Liver (tissue), 9 donors: Measurements from ENCODE around the gene WDR86. TPM values are rescaled to one million over a fixed set of nuclear protein-coding genes. Genes with fewer than 3 reads are reported as not detected.

Experiments used
- DNase-seq: peaks from one replicate; pipeline ENCODE4 v3.0.0-alpha.2; 2017; ENCODE audit warnings: low spot score
- H3K27ac ChIP-seq, 2 donors: one replicate each; pipeline ENCODE4 v1.7.0; 2013; ENCODE audit warnings: inconsistent platforms in 2 of 2, low read length in 2 of 2, control low read depth in 1 of 2, low read depth in 1 of 2, mild to moderate bottlenecking in 1 of 2
- H3K27me3 ChIP-seq, 4 donors: one replicate each; pipeline versions ENCODE4 v1.6.1 to v1.7.0; 2013; ENCODE audit warnings: low read length in 3 of 4, inconsistent platforms in 1 of 4, mild to moderate bottlenecking in 1 of 4, moderate library complexity in 1 of 4; ENCODE audit not compliant: control insufficient read depth in 4 of 4, insufficient read depth in 4 of 4
- H3K36me3 ChIP-seq, 4 donors: one replicate each; pipeline versions ENCODE4 v1.6.1 to v1.7.0; 2013; ENCODE audit warnings: low read length in 3 of 4, mild to moderate bottlenecking in 3 of 4, low read depth in 1 of 4, moderate library complexity in 1 of 4; ENCODE audit not compliant: control insufficient read depth in 4 of 4, insufficient read depth in 3 of 4
- H3K4me1 ChIP-seq, 4 donors: one replicate each; pipeline versions ENCODE4 v1.6.1 to v1.7.0; 2013; ENCODE audit warnings: low read length in 3 of 4, mild to moderate bottlenecking in 3 of 4, moderate library complexity in 1 of 4; ENCODE audit not compliant: control insufficient read depth in 4 of 4, insufficient read depth in 4 of 4
- H3K4me3 ChIP-seq, 3 donors: one replicate each; pipeline versions ENCODE4 v1.6.1 to v1.7.0; 2013; ENCODE audit warnings: low read length in 3 of 3, control low read depth in 1 of 3, low read depth in 1 of 3, mild to moderate bottlenecking in 1 of 3
- H3K9ac ChIP-seq, 2 donors: one replicate each; pipeline ENCODE4 v1.7.0; 2013; ENCODE audit warnings: low read length in 2 of 2, mild to moderate bottlenecking in 2 of 2, moderate library complexity in 2 of 2, control low read depth in 1 of 2, low read depth in 1 of 2
- H3K9me3 ChIP-seq, 4 donors: one replicate each; pipeline versions ENCODE4 v1.6.1 to v1.7.0; 2013; ENCODE audit warnings: low read length in 3 of 4; ENCODE audit not compliant: control insufficient read depth in 4 of 4
- EGR1 ChIP-seq, 2 donors: IDR thresholded peaks; 2 replicates each; pipeline ENCODE4 v1.6.1; 2016 to 2018; ENCODE audit warnings: antibody characterized with exemption in 2 of 2, low read depth in 2 of 2
- FOXA1 ChIP-seq: IDR thresholded peaks from 2 replicates; pipeline ENCODE4 v1.6.1; 2016; ENCODE audit warnings: antibody characterized with exemption
- FOXA2 ChIP-seq: IDR thresholded peaks from 2 replicates; pipeline ENCODE4 v1.6.1; 2016; ENCODE audit warnings: antibody characterized with exemption
- GABPA ChIP-seq, 2 donors: IDR thresholded peaks in 1 of 2; conservative IDR thresholded peaks in 1 of 2; 2 replicates each; pipeline ENCODE4 v1.6.1; 2016; ENCODE audit warnings: antibody characterized with exemption in 2 of 2, mild to moderate bottlenecking in 1 of 2, moderate library complexity in 1 of 2
- HNF4A ChIP-seq, 2 donors: conservative IDR thresholded peaks; 2 replicates each; pipeline ENCODE4 v1.6.1; 2016; ENCODE audit warnings: antibody characterized with exemption in 2 of 2, mild to moderate bottlenecking in 2 of 2
- HNF4G ChIP-seq: IDR thresholded peaks from 2 replicates; pipeline ENCODE4 v1.6.1; 2016; ENCODE audit warnings: antibody characterized with exemption
- JUND ChIP-seq, 2 donors: IDR thresholded peaks; 2 replicates each; pipeline ENCODE4 v1.6.1; 2016; ENCODE audit warnings: antibody characterized with exemption in 2 of 2
- NR2F2 ChIP-seq: IDR thresholded peaks from 2 replicates; pipeline ENCODE4 v1.6.1; 2016; ENCODE audit warnings: antibody characterized with exemption
- RAD21 ChIP-seq, 2 donors: IDR thresholded peaks; 2 replicates each; pipeline ENCODE4 v1.6.1; 2016; ENCODE audit warnings: antibody characterized with exemption in 2 of 2, mild to moderate bottlenecking in 2 of 2
- RXRA ChIP-seq, 2 donors: IDR thresholded peaks; 2 replicates each; pipeline ENCODE4 v1.6.1; 2017 to 2018; ENCODE audit warnings: antibody characterized with exemption in 2 of 2, mild to moderate bottlenecking in 1 of 2
- SP1 ChIP-seq: IDR thresholded peaks from 2 replicates; pipeline ENCODE4 v1.6.1; 2018; ENCODE audit warnings: antibody characterized with exemption, mild to moderate bottlenecking
- TAF1 ChIP-seq: conservative IDR thresholded peaks from 2 replicates; pipeline ENCODE4 v1.6.1; 2016; ENCODE audit warnings: antibody characterized with exemption, mild to moderate bottlenecking
- YY1 ChIP-seq: IDR thresholded peaks from 2 replicates; pipeline ENCODE4 v1.6.1; 2016; ENCODE audit warnings: antibody characterized with exemption, mild to moderate bottlenecking
- WGBS: extraction: QIAGEN DNeasy Blood & Tissue Kit; methylation state at CpG from one replicate; pipeline ENCODE4 v1.1.7; 2013; 5-methylcytosine and 5-hydroxymethylcytosine counted together
- polyA plus RNA-seq, 2 donors: library from polyadenylated mRNA; stranded (reverse) in 1 of 2; unstranded in 1 of 2; fragments of 200-250 nt in 1 of 2; fragments of >200 nt in 1 of 2; fragmentation: Nextera tagmentation in 1 of 2; extraction: Ambion mirVana in 1 of 2; gene quantifications; one replicate each; pipeline versions ENCODE4 v1.2.1 to v1.2.3, GENCODE V29; 2013 to 2015
- total RNA-seq, 2 donors: library from RNA; depleted of rRNA; stranded (reverse); fragments of >200 nt; gene quantifications; one replicate each; pipeline ENCODE4 v1.2.3, GENCODE V29; 2014
- TF ChIP-seq, protein P1 (sequence below): fragments of 150-350 bp; IDR thresholded peaks from 2 replicates; pipeline ENCODE4 v1.5.1; 2017; ENCODE audit warnings: improper control_type of control experiment, low read depth, low read length; ENCODE audit not compliant: missing input control
- TF ChIP-seq, protein P2 (sequence below): IDR thresholded peaks from 2 replicates; pipeline ENCODE4 v1.6.1; 2016; ENCODE audit warnings: antibody characterized with exemption
- TF ChIP-seq, protein P3 (sequence below): IDR thresholded peaks from 2 replicates; pipeline ENCODE4 v1.6.1; 2016; ENCODE audit warnings: antibody characterized with exemption, mild to moderate bottlenecking
- TF ChIP-seq, protein P4 (sequence below): IDR thresholded peaks from 2 replicates; pipeline ENCODE4 v1.6.1; 2016; ENCODE audit warnings: antibody characterized with exemption
- TF ChIP-seq, protein P5 (sequence below): IDR thresholded peaks from 2 replicates; pipeline ENCODE4 v1.6.1; 2016; ENCODE audit warnings: antibody characterized with exemption
- donor health status: healthy.
- donor health status: healthy.
- donor health status: healthy.
- donor health status: healthy.
- donor health status: healthy.

WDR86 gene
- total and polyA plus RNA-seq, 4 donors = 0.35 to 4.9 (median 0.77) TPM

DNA sequence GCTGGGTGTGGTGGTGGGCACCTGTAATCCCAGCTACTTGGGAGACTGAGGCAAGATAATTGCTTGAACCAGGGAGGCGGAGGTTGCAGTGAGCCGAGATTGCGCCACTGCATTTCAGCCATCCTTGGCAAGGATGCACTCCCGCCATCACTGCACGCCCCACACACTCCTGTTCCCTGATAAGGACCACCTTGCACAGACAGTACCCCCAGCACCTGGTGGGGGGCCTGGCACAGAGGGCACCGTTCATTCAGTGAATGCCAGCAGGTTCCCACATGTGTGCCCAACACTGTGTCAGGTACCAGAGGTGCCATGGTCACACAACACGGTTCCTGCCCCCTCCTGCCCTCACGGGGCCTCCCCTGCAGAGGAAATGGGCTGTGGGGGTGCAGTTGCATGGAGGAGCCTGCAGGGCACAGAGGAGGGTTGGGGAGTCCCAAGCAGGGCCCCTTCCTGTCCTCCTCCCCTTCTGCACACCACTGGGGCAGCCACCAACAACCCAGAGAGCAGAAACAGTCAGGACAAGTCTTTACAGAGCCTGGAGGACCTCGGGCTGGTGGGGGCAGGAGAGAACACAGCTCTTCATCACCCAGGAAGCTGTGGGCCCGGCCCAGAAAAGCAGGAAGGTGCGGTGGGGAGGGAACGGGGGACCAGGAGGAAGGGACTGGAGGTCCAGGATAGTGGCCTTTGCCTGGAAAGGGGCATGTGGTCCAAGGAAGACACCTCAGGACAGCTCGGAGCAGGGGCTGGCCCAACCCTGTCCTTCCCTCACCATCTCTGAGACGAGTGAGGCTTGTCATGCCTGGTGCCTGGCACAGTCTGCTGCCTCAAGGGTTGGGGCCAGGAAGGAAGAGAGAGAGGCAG, 23.1 kb upstream of the WDR86 start:
- no peak overlapping the region for H3K4me3 ChIP-seq
- no peaks in the 10 kb centered on the region for H3K4me1 ChIP-seq
- TF ChIP-seq YY1 (no peak), HNF4G (no peak), HNF4A (conservative IDR thresholded peaks at IDR 0.05) (no peak), GABPA (IDR thresholded peaks at IDR 0.05 in 1 of 2, conservative IDR thresholded peaks at IDR 0.05 in 1 of 2) (no peak), EGR1 (IDR thresholded peaks at IDR 0.05; ENCODE audit: low read depth in 2 of 2) (no peak), RAD21 (IDR thresholded peaks at IDR 0.05) (no peak), NR2F2 (no peak), JUND (IDR thresholded peaks at IDR 0.05) (no peak), FOXA1 (no peak), SP1 (no peak), TAF1 (no peak), FOXA2 (no peak), RXRA (IDR thresholded peaks at IDR 0.05) (no peak)
- TF ChIP-seq, protein P1, sequence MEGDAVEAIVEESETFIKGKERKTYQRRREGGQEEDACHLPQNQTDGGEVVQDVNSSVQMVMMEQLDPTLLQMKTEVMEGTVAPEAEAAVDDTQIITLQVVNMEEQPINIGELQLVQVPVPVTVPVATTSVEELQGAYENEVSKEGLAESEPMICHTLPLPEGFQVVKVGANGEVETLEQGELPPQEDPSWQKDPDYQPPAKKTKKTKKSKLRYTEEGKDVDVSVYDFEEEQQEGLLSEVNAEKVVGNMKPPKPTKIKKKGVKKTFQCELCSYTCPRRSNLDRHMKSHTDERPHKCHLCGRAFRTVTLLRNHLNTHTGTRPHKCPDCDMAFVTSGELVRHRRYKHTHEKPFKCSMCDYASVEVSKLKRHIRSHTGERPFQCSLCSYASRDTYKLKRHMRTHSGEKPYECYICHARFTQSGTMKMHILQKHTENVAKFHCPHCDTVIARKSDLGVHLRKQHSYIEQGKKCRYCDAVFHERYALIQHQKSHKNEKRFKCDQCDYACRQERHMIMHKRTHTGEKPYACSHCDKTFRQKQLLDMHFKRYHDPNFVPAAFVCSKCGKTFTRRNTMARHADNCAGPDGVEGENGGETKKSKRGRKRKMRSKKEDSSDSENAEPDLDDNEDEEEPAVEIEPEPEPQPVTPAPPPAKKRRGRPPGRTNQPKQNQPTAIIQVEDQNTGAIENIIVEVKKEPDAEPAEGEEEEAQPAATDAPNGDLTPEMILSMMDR = no peak
- TF ChIP-seq, protein P2, sequence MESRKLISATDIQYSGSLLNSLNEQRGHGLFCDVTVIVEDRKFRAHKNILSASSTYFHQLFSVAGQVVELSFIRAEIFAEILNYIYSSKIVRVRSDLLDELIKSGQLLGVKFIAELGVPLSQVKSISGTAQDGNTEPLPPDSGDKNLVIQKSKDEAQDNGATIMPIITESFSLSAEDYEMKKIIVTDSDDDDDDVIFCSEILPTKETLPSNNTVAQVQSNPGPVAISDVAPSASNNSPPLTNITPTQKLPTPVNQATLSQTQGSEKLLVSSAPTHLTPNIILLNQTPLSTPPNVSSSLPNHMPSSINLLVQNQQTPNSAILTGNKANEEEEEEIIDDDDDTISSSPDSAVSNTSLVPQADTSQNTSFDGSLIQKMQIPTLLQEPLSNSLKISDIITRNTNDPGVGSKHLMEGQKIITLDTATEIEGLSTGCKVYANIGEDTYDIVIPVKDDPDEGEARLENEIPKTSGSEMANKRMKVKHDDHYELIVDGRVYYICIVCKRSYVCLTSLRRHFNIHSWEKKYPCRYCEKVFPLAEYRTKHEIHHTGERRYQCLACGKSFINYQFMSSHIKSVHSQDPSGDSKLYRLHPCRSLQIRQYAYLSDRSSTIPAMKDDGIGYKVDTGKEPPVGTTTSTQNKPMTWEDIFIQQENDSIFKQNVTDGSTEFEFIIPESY = no peak
- TF ChIP-seq, protein P3, sequence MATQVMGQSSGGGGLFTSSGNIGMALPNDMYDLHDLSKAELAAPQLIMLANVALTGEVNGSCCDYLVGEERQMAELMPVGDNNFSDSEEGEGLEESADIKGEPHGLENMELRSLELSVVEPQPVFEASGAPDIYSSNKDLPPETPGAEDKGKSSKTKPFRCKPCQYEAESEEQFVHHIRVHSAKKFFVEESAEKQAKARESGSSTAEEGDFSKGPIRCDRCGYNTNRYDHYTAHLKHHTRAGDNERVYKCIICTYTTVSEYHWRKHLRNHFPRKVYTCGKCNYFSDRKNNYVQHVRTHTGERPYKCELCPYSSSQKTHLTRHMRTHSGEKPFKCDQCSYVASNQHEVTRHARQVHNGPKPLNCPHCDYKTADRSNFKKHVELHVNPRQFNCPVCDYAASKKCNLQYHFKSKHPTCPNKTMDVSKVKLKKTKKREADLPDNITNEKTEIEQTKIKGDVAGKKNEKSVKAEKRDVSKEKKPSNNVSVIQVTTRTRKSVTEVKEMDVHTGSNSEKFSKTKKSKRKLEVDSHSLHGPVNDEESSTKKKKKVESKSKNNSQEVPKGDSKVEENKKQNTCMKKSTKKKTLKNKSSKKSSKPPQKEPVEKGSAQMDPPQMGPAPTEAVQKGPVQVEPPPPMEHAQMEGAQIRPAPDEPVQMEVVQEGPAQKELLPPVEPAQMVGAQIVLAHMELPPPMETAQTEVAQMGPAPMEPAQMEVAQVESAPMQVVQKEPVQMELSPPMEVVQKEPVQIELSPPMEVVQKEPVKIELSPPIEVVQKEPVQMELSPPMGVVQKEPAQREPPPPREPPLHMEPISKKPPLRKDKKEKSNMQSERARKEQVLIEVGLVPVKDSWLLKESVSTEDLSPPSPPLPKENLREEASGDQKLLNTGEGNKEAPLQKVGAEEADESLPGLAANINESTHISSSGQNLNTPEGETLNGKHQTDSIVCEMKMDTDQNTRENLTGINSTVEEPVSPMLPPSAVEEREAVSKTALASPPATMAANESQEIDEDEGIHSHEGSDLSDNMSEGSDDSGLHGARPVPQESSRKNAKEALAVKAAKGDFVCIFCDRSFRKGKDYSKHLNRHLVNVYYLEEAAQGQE = no peak
- TF ChIP-seq, protein P4, sequence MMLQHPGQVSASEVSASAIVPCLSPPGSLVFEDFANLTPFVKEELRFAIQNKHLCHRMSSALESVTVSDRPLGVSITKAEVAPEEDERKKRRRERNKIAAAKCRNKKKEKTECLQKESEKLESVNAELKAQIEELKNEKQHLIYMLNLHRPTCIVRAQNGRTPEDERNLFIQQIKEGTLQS = no peak
- TF ChIP-seq, protein P5, sequence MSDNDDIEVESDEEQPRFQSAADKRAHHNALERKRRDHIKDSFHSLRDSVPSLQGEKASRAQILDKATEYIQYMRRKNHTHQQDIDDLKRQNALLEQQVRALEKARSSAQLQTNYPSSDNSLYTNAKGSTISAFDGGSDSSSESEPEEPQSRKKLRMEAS = no peak
- H3K27ac ChIP-seq = no peak overlapping the region
- H3K9me3 ChIP-seq = no peaks in the 10 kb centered on the region
- no peak for DNase-seq
- peaks cover 0 to 2% (median 0%) of the 10 kb centered on the region in 4 donors for H3K27me3 ChIP-seq
- H3K36me3 ChIP-seq = no peaks in the 10 kb centered on the region
- WGBS = 75% methylated on average over 14 of the region's 14 CpGs
- no peak overlapping the region for H3K9ac ChIP-seq
